Stimulated activated CD4-positive, alpha-beta T cell treated with anti-CD3 and anti-CD28 coated beads, Interleukin-1b, Interleukin-23, amount 100 ng/mL, for 1 hour (primary cell): ENCODE measurements around the gene SERGEF.

Experiments
- DNase-seq, 2 donors: peaks; one replicate each; pipeline ENCODE4 v3.0.0-alpha.2; 2020; ENCODE audit warnings: low read depth in 2 of 2

The SERGEF gene

DNA sequence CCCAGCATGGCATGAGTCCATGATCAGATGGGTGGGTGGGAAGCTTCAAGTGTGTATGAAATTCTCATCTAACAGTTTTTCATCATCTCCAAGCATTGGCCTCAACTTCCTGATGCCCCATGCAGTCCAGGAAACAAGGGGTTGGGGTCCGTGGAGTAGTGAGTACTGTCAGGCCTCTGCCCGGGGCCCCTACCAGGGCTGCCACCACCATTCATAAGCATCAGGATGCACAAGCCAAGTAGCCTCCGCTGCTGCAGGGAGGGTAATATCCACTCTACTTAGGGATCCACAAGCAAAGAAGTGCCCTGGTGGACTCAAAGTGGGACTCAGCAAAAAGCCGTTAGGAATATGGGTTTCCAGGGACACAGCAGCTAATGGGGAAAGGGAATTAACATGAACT lies 229.0 kb downstream of the SERGEF start:
- DNase-seq = no peak

GRCh38 chr11:17782603-17783337 lies 230.1 kb downstream of the SERGEF start:
- DNase-seq = no peak

DNA sequence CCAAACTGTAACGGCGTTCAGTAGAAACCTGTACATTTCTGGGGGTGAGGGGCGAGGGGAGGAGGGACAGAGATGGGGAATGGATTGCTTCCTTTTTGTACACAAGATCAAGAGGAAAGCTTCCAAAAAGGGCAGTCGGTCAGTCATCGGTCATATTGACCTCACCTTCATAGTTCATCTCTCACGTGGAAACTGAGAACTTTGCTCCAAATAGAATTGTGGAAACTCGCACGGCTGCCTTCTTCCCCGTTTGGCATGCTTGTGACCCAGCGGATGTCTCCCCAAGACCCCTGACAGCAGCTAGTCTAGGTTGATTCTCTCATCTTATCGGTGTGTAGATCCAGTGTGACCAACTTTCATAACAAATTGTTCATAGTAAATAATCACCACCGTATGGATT lies 230.7 kb downstream of the SERGEF start:
- no peak for DNase-seq

DNA sequence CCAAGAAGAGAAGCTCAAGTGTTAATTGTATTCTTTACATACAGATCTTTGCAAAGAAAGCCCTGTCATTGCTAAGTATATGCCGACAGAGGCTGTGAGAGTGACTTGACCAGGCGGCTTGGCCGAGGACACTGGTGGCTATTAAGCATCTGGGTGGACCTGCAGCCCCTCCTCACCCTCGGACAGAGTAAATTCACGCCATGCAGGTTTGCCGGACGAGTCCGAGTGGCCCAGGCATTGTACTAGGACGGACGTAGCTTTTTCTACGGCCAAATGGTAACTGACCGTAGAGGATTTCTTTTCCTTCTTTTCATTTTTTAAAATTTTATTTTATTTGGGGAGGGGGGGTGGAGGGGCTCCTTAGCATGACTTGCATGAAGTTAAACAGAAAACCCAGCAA lies 231.2 kb downstream of the SERGEF start:
- DNase-seq = no peak

DNA sequence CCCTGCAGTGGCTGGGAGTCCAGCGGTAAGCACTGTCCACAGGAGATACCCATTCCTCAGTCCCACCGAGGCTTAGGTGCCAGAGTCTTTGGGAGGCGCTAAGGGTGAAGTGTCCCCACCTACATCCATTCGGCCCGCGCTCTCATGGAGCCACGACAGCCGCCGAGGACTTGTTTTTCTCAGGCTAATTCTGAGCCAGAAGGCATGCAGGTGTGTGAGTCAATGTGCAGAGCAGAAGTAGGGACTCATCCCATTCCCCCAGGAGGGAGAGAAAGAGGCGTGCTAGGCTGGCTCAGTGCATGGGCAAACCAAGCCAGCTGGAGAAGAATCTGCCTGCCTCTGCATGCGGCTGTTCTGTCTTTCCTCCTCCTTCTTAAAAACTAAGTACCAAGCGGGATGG lies 231.6 kb downstream of the SERGEF start:
- DNase-seq = no peak

- DNase-seq = no peak
These were observed 232.2 kb downstream of the SERGEF start for GRCh38 chr11:17780668-17781067.

GRCh38 chr11:17779861-17780594 lies 232.8 kb downstream of the SERGEF start:
- DNase-seq = no peak

GRCh38 chr11:17778956-17779860 lies 233.6 kb downstream of the SERGEF start:
- no peak for DNase-seq

- DNase-seq = no peak
These were observed 234.5 kb downstream of the SERGEF start for GRCh38 chr11:17778352-17778751.

DNA sequence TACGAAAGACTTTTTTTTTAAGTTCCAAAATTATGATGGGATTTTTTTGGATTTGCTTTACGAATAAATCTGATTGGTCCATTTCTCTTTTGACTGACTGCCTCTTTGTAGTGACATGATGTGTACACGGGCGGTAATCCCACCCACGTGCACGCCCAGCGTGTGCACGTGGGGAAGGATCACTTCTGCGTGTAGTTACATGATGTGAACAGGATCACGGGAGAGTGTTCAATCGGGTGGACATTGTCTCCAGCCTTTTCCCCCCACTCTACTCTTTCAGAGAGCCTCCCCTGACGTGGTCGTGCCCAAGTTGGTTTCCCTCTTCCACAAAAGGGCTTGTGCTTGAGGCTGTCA lies 235.1 kb downstream of the SERGEF start:
- no peak for DNase-seq

DNA sequence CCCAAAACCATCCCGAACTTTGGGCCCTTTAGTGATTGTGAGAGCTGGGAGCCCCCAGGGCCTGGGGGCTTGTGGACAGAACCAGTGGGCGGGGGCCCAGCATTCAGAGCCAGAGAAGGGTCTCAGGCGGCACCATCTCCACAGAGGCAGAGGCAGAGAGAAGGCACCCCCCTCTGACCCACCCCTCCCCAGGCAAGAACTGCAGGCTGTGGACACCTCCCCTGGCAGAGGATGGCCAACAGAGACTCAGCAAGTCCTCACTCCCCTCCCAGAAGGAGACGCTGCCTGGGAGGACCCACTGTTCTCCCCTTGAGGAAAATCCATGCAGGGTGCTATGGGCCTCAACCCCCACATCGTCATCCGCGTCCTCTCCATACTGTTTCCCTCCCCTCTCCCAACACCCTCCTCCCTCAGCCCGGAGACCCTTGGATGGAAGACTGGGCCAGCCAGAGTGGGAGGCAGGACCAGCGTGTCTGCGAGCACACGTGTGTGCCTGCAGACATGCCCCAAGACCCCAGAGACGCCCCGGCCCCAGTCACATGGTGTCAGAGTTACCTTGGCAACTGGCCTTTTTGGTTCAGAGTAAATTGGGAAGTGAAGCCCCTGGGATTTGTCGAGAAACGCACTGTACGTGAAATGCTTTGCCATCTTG lies 235.6 kb downstream of the SERGEF start:
- DNase-seq = no peak

DNA sequence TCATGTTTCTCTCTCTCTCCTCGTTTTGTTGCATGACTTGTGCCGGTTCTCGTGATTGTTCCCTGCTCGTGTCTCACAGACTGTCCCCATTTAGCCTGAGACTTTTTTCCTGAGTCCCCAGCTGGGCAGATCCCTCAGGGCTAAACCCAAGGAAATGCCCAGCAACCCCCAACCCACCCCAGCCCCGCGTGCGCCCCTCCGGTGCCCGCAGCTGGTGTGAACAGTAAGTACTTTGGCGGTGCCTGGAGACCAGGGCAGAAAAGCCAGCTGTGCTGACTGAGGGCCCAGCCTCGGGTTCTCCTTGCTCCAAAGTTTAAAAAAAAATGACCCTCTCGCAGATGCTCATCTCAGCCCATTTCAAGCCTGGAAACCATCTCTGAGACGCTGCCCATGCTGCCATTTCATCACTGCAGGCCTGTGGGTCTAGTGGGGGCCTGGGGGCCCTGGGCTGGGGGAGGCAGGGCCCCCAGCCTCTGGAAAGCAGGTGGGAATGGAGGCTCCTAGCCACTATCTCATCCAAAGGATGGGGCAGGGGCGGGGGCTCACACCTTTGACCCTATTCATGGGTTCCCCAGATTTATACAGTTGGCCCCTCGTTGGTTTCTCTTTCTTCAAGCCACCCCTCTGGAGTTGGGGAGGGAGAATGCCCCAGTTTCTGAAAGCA lies 236.5 kb downstream of the SERGEF start:
- no peak for DNase-seq

DNA sequence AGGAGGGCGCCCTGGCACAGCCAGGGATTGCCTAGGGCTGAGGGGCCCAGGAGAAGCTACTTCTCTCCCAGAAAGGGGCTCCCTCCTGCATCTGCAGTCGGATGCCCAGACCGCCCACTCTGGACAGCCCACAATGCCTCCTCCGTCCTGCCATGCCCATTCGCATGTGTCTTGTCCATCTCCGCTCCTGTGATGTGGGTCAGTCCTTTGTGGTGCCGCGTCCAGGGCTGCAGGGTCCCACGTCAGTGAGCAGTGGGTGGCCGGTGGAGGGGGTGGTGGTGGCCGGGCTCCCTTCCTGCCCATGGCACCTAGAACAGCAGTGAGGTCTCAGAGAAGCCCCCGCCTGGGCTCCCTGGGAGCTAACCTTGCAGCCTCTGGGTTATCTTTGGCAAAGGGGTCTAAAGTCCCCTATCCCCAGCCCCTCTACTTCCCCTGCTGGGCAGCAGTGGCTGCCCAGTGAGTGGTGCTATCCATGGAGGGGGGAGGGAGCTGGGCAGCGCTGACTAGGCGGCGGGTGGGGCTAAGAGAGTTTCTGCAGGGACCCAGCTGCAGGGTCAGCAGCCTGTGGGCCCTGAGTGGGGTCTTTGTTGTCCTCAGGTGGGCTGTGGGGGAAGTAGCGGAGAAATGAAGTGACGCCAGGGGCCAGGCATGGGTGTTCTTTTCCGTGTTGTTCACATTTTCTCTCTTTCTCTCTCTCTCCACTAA lies 237.2 kb downstream of the SERGEF start:
- no peak for DNase-seq

- DNase-seq = no peak
These were observed 237.9 kb downstream of the SERGEF start for GRCh38 chr11:17775035-17775348.

- DNase-seq = no peak
These were observed 238.4 kb downstream of the SERGEF start for GRCh38 chr11:17774232-17775034.

DNA sequence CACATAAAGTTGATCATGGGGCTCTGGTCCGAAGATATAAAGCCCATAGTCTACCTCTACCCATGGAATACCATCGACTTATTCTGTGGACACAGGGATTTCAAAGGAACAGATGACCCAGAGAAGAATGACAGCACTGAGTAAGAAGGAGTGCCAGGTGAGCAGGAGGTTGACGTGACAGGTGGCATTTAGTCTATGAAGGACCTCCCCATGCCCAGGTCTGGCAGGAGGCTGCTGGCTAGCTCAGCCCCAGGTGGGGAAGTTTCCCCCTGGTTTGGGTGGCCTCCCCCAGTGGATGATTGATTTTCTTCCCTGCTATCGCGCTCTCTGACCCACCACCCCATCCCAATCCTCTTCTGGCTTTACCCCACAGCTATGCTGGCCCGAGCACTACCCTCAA lies 239.2 kb downstream of the SERGEF start:
- no peak for DNase-seq

DNA sequence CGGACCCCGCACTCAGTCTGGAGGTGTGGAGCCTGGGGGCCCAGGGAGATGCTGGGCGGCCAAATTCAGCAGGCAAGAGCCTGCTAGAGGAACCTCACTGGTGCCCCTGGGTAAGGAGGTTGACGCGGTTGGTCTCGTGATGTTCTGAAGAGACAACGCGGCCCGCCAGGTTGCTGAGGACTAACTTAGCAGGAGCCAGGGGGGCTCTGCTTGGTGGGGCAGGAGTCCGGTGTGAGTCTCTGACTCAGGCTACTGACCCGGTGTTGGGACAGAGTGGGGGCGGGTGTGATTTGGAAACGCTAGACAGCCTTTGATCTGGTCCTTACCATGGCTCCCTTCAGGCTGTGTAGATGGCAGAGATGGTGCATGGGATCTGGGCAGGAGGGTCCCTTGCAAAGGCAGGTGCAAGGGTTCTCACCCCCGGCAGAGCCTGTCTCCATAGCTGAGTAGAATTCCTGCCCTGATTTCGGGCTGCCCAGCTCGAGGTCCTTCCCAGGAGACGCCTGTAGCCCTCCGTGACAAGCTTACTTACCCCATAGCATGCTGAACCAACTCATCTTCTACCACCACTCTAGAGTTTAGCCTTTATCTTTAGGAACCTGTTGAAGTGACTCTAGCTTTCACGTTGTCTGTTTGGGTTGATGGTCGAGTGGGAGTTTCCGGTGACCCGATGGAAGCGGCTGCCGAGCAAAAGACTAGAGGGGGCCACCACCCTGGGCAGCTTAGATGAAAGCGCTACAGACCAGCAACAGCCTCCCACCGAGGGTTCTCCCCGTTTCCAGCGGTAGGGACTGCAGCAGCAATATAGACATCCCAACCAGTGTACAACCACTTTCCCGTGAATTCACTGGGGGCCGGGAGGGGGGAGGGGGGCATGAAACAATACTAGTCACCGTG lies 239.9 kb downstream of the SERGEF start:
- no peak for DNase-seq

DNA sequence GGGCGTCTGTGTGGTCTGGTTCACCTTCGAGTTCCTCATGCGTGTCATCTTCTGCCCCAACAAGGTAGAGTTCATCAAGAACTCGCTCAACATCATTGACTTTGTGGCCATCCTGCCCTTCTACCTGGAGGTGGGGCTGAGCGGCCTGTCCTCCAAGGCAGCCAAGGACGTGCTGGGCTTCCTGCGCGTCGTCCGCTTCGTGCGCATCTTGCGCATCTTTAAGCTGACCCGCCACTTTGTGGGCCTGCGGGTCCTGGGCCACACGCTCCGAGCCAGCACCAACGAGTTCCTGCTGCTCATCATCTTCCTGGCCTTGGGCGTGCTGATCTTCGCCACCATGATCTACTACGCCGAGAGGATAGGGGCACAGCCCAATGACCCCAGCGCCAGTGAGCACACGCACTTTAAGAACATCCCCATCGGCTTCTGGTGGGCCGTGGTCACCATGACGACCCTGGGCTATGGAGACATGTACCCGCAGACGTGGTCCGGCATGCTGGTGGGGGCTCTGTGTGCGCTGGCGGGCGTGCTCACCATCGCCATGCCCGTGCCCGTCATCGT lies 240.9 kb downstream of the SERGEF start:
- no peak for DNase-seq

- DNase-seq = no peak
These were observed 241.4 kb downstream of the SERGEF start for GRCh38 chr11:17771415-17771814.
